GM12878 (cell line): Measurements from ENCODE around the gene PPP1R15A. TPM values are rescaled to one million over a fixed set of nuclear protein-coding genes. Genes with fewer than 3 reads are reported as not detected.

Experiments used
- ATF3 ChIP-seq: IDR thresholded peaks from 2 replicates; pipeline ENCODE4 v1.6.1; 2011; ENCODE audit warnings: low read depth, mild to moderate bottlenecking, low read length, moderate library complexity, borderline replicate concordance; ENCODE audit errors: extremely low read depth
- BCLAF1 ChIP-seq: fragments of 450-650 bp; IDR thresholded peaks from 2 replicates; pipeline ENCODE4 v1.6.1; 2017; ENCODE audit warnings: antibody characterized with exemption, mild to moderate bottlenecking, moderate library complexity
- CUX1 ChIP-seq: IDR thresholded peaks from 2 replicates; pipeline ENCODE4 v1.6.1; 2012; ENCODE audit warnings: improper control_type of control experiment, low read depth, low read length; ENCODE audit not compliant: insufficient replicate concordance
- ETV6 ChIP-seq, 2 experiments: fragments of 450-650 bp in 1 of 2; IDR thresholded peaks in 1 of 2; conservative IDR thresholded peaks in 1 of 2; 2 replicates each; pipeline ENCODE4 v1.6.1; 2014; ENCODE audit warnings: antibody characterized with exemption in 1 of 2, borderline replicate concordance in 1 of 2, low read depth in 1 of 2, mild to moderate bottlenecking in 1 of 2, moderate library complexity in 1 of 2
- IKZF2 ChIP-seq, 2 experiments: fragments of 450-650 bp; IDR thresholded peaks; 2 replicates each; pipeline ENCODE4 v1.6.1; 2017; ENCODE audit warnings: mild to moderate bottlenecking in 2 of 2, moderate library complexity in 2 of 2
- KAT2A ChIP-seq: conservative IDR thresholded peaks from 2 replicates; pipeline ENCODE4 v1.6.1; 2011; ENCODE audit warnings: low read depth, low read length; ENCODE audit not compliant: control insufficient read depth
- MEF2B ChIP-seq: fragments of 450-650 bp; IDR thresholded peaks from 2 replicates; pipeline ENCODE4 v1.6.1; 2018; ENCODE audit warnings: mild to moderate bottlenecking, moderate library complexity; ENCODE audit not compliant: partially characterized antibody, poor library complexity, severe bottlenecking
- NBN ChIP-seq: fragments of 450-650 bp; IDR thresholded peaks from 2 replicates; pipeline ENCODE4 v1.6.1; 2016
- NR2C1 ChIP-seq: fragments of 450-650 bp; IDR thresholded peaks from 2 replicates; pipeline ENCODE4 v1.6.1; 2017; ENCODE audit warnings: antibody characterized with exemption, mild to moderate bottlenecking, moderate library complexity
- PAX8 ChIP-seq: fragments of 450-650 bp; IDR thresholded peaks from 2 replicates; pipeline ENCODE4 v1.6.1; 2017; ENCODE audit warnings: mild to moderate bottlenecking, moderate library complexity
- RAD21 ChIP-seq: IDR thresholded peaks from 2 replicates; pipeline ENCODE4 v1.6.1; 2011; ENCODE audit warnings: mild to moderate bottlenecking, low read depth, low read length, moderate library complexity; ENCODE audit not compliant: insufficient read depth
- RAD51 ChIP-seq: fragments of 450-650 bp; IDR thresholded peaks from 2 replicates; pipeline ENCODE4 v1.6.1; 2016; ENCODE audit warnings: moderate library complexity, mild to moderate bottlenecking, inconsistent platforms
- RCOR1 ChIP-seq: conservative IDR thresholded peaks from 2 replicates; pipeline ENCODE4 v1.6.1; 2012; ENCODE audit warnings: low read depth, low read length, improper control_type of control experiment
- TCF3 ChIP-seq: IDR thresholded peaks from 2 replicates; pipeline ENCODE4 v1.6.1; 2012; ENCODE audit warnings: low read depth, mild to moderate bottlenecking, low read length, borderline replicate concordance; ENCODE audit not compliant: insufficient read depth
- USF1 ChIP-seq: IDR thresholded peaks from 2 replicates; pipeline ENCODE4 v1.6.1; 2011; ENCODE audit warnings: borderline replicate concordance, low read depth, mild to moderate bottlenecking, moderate library complexity, mixed read lengths, low read length; ENCODE audit not compliant: insufficient read depth; ENCODE audit errors: extremely low read length
- USF2 ChIP-seq: IDR thresholded peaks from 2 replicates; pipeline ENCODE4 v1.6.1; 2011; ENCODE audit warnings: low read depth, low read length, improper control_type of control experiment, borderline replicate concordance
- ZNF217 ChIP-seq: fragments of 450-650 bp; IDR thresholded peaks from 2 replicates; pipeline ENCODE4 v1.6.1; 2017; ENCODE audit warnings: antibody characterized with exemption, mild to moderate bottlenecking
- ZZZ3 ChIP-seq: IDR thresholded peaks from 2 replicates; pipeline ENCODE4 v1.6.1; 2011; ENCODE audit warnings: low read depth; ENCODE audit not compliant: control insufficient read depth, insufficient read length
- polyA plus RNA-seq, 11 experiments: library from polyadenylated mRNA; depleted of rRNA in 4 of 11; unstranded in 6 of 11; stranded (reverse) in 5 of 11; fragments of >200 nt; fragmentation: Nextera tagmentation in 4 of 11; fragmentation: Illumina TruSeq in 1 of 11; extraction: Ambion mirVana in 4 of 11; extraction: Trizol in 1 of 11; gene quantifications; 1 replicate in 1 of 11; 2 replicates in 10 of 11; pipeline versions ENCODE4 v1.2.1 to v1.2.3, GENCODE V29; 2011 to 2016; ENCODE audit warnings: inconsistent platforms in 2 of 11, missing spikeins in 2 of 11, low read depth in 1 of 11
- total RNA-seq, 4 experiments: library from RNA; depleted of rRNA in 3 of 4; stranded (reverse); fragments of >200 nt in 3 of 4; fragmentation: Illumina TruSeq in 1 of 4; extraction: Trizol in 1 of 4; gene quantifications; 2 replicates each; pipeline versions ENCODE4 v1.2.1 to v1.2.3, GENCODE V29; 2013 to 2021

PPP1R15A gene
- total and polyA plus RNA-seq, 10 of the 15 experiments (the other 5 are each of a cell fraction or from before 2014, with no cell fraction given): 0.68 to 50.8 (median 27.7) TPM

GRCh38 chr19:48872182-48872883 lies at the start of gene PPP1R15A (continued):
- TF ChIP-seq ETV6 (conservative IDR thresholded peaks at IDR 0.05 in 1 of 2, IDR thresholded peaks at IDR 0.05 in 1 of 2; ENCODE audit: borderline replicate concordance in 1 of 2, low read depth in 1 of 2) (no peak), KAT2A (no peak), MEF2B (no peak), RCOR1 (0 out of 2 replicates have a peak, but pooled peaks have one; percentile 67), RAD21 (no peak), ATF3 (no peak), ZZZ3 (no peak), USF1 (no peak), USF2 (no peak), BCLAF1 (no peak), RAD51 (no peak), NBN (peak; percentile 99), IKZF2 (IDR thresholded peaks at IDR 0.05) (peak; percentile 31 to 44; a peak in 2 of 4 replicates), NR2C1 (no peak), TCF3 (peak; percentile 90; the same call in 1 of the 2 replicates), ZNF217 (no peak), PAX8 (no peak), CUX1 (no peak)
